HG03103 (cell line): ENCODE measurements around the gene C5orf15.
"Not testable (repeated sequence)": the region's sequence is repeated elsewhere in the genome, so short reads cannot be mapped to it uniquely, and the experiment has no call there.

Experiments used
- ATAC-seq: cut with Tn5 transposase; IDR thresholded peaks from one replicate; pipeline ENCODE4 v1.9.1; 2021; ENCODE audit warnings: low read depth; ENCODE audit not compliant: unreplicated experiment

The C5orf15 gene

GRCh38 chr5:133938929-133939328, 29.5 kb downstream of the C5orf15 start:
- ATAC-seq: no peak

DNA sequence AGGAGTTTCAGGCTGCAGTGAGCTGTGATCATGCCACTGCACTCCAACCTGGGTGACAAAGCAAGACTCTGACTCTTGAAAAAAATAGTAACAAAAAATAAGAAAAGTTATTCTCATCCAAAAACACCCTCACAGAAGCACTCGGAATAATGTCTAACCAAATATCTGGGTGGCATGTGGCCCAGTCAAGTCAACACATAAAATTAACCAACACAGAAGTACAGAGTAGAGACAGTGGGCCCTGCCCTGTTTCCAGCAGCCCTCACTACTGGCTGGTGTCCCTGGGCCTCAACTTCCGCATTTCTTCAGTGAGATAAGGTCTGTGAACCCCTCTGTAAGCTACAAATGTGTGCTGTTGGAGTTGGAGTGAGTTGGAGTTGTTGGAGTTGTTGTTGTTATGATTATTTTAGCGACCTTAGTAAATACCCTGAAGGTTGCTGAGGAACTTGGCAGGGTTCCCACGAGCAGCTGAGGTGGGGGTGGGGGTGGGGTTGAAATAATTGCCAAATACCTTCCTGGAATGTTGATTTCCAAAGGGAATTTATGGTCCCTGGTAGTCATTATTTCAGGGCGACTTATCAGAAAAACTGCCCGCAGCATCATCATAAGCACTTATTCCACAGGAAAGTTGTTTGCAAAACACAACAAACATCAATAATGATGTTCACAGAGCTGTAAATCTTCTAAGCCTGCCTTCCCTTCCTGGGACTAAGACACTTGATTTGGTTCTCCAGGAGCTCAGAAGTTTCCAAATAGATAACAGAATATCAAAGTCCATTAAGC, 30.2 kb downstream of the C5orf15 start:
- ATAC-seq: no peak

DNA sequence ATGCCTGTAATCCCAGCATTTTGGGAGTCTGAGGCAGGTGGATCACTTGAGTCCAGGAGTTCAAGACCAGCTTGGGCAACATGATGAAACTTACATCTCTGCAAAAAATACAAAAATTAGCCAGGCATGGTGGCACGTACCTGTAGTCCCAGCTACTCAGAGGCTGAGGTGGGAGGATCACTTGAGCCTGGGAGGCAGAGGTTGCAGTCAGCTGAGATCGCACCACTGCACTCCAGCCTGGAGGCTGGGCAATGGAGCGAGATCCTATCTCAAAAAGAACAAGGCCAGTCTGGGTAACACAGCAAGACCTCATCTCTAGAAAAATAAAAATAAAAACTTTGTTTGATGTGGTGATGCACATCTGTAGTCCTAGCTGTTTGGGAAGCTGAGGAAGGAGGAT, 30.8 kb downstream of the C5orf15 start:
- ATAC-seq: not testable (repeated sequence)

GRCh38 chr5:133936651-133937015, 31.8 kb downstream of the C5orf15 start:
- no peak for ATAC-seq

GRCh38 chr5:133935991-133936650, 32.3 kb downstream of the C5orf15 start:
- ATAC-seq: not testable (repeated sequence)

- no peak for ATAC-seq
Measured at GRCh38 chr5:133935667-133935940, 32.8 kb downstream of the C5orf15 start.

- ATAC-seq: no peak
Measured at GRCh38 chr5:133934822-133935666, 33.4 kb downstream of the C5orf15 start.

DNA sequence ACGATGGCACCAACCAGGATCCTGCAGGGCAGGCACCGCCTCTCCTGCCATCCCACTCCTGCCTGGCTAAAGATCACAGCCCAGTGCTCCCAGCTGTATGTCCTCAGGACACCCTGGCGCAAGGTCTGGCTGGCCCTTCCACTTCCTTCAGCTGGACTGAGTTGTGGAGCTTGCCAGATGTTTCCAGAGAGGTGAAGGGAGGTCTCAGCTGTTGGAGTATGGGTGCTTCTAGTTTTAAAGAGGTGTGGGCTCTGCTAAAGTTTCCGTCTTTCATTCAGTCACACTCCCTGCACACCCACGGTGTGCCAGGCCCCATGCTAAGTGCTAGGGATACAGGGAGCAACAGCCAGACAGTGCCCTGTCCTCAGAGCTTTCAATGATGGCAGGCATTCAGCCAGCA, 34.1 kb downstream of the C5orf15 start:
- no peak for ATAC-seq

DNA sequence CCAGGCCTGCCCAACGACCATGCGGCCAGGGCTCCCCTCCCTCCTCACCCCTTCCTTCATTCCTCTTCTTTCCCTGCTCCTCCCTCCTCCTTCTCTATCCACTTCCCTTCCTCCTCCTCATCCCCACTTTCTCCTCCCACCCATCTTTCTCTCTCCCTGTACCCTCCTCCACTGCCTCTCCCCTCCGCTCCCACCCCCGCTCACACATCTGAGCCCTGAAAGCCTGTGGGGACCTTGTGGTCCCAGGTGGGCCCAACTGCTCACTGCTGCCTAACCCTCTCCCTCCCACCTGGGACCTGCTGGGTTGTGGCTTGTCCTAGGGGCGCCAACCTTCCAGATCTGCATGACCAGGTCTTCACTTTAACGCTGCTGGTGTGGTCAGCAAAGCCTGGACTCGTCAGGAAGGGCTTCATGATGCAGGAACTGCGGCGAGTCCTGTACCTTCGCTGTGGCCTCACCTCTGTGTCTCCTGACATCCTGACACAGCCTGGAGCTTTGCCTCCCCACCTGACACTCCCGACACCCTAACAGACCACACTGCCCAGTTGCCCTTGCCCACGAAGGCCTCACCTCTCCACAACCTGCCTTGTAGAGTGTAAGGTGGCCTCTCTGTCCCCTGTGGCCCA, 34.6 kb downstream of the C5orf15 start:
- no peak for ATAC-seq

DNA sequence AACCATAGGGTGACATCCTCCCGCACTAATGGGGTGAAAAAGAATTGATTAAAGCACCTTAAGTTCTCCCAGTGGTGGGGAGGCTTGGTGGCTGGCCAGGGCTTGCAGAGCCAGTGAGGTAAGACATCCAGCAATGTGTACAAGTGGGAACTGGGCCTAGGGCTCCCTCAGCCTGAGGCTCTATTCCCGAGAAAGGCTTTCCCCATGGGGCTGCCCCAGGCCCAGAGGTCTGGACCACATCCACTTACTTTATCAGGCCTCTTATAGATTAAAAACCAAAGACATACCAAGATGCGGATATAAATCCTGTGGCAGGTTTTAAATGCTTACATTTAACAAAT, 35.3 kb downstream of the C5orf15 start:
- ATAC-seq: no peak

DNA sequence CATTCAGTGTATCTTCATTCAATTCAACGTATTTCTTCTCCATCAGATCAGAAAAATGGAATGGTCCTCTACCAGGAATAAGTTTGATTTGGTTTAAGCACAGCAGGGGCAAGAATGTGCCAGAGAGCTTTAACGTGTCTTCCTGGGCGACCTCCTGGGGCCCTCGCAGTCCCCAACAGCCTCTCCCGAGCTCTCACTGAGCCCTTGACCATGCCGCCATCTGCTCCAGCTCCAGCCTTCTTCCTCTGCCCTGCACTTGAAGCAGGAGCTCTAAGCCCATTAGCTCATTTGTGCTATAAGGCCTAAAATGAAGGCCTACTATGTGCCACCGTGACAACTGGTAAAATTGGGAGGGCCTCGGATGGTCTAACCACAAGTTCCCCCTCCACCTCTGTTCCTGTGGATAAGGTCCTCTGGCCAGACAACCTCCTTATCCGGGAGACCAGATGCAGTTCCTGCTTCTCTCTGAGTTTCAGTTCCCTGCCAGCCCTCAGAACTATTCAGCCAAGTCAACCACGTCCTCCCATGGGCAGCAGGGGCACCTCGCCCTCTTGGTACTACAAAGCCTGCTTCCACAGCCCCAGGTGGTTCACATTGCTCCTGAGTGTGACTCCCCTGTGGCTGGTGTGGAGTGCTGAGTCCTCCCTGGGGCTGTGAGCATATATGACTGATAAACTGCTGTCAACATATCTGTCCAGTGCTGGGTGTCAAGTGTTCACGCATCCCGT, 35.8 kb downstream of the C5orf15 start:
- ATAC-seq: no peak

DNA sequence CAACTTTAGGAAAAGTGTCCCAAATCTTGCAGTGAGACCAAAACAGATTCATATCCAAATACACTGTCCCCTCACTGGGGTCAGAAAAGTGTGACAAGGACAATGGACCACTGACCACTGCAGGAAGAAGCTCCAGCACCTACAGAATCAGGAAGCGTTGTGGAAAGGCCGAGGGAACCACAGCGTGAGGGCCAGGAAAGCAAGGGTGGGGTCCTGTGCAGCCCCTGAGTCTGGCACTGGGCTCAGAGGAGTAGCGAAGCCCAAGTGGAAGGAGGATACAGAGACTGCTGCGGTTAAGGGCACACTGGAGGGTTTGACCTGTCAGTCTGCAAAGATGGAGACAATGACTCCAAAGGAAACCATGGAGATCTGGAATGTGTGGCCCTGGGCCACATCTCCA, 36.9 kb downstream of the C5orf15 start:
- ATAC-seq: no peak

- no peak for ATAC-seq
Measured at GRCh38 chr5:133930813-133931090, 37.7 kb downstream of the C5orf15 start.

GRCh38 chr5:133930061-133930812, 38.2 kb downstream of the C5orf15 start:
- no peak for ATAC-seq

GRCh38 chr5:133928587-133929393, 39.6 kb downstream of the C5orf15 start:
- ATAC-seq: no peak

GRCh38 chr5:133927300-133928180, 40.9 kb downstream of the C5orf15 start:
- ATAC-seq: no peak

- no peak for ATAC-seq
Measured at GRCh38 chr5:133926489-133927299, 41.7 kb downstream of the C5orf15 start.
